ENCODE data around the gene DNAAF5. TPM values are rescaled to one million over a fixed set of nuclear protein-coding genes. Genes with fewer than 3 reads are reported as not detected.

Gene DNAAF5
- total RNA-seq (10 to 100 TPM; 12.4 to 16.6 TPM), polyA plus RNA-seq (10 to 100 TPM in 1 of 2 donors, 1 to 10 TPM in 1; 4.1 to 16.8 TPM)
- long read RNA-seq, donor 1, partial matches to known transcripts, result 7 of 13 reads
- long read RNA-seq, donor 1, other reads (novel, unspliced or antisense), result 5 of 13 reads
- long read RNA-seq, donor 2, transcript DNAAF5-201 (13 exons, 3,410 nt), result major isoform, 12 of 29 reads
- long read RNA-seq, donor 2, partial matches to known transcripts, result 5 of 29 reads
- long read RNA-seq, donor 2, other reads (novel, unspliced or antisense), result 12 of 29 reads

GRCh38 chr7:726084-726853, at the start of gene DNAAF5:
TSS of gene DNAAF5 (plus strand) at chr7:726699. CDS start at chr7:726721, 22 bp downstream.
- H3K27ac ChIP-seq (ENCODE audit: low read depth in 1 of 2, low read length in 2 of 2), result no peak within 1 kb of the TSS
- intact Hi-C loops (cut with DNase I), result no loop called here
- no peaks in the 10 kb centered on the region for H3K27me3 ChIP-seq (ENCODE audit: control insufficient read depth in 1 of 2, insufficient read depth in 2 of 2, low read length in 1 of 2)
- 7 to 11% methylated on average over 45 to 56 of the region's 56 CpGs for WGBS, 2 donors
- H3K4me1 ChIP-seq (ENCODE audit: control insufficient read depth in 1 of 2, insufficient read depth in 2 of 2, low read length in 2 of 2), result no peaks in the 10 kb centered on the region
- peak; percentile 93 for ATAC-seq (ENCODE audit: low FRiP score)
- H3K36me3 ChIP-seq (ENCODE audit: control insufficient read depth in 1 of 2, insufficient read depth in 2 of 2, low read length in 1 of 2), result no peaks in the 10 kb centered on the region
- peak; percentile 90 to 95 for DNase-seq
- peak within 1 kb of the TSS; percentile 84 to 95 for H3K4me3 ChIP-seq (ENCODE audit: low read length in 2 of 2)
- no peaks in the 10 kb centered on the region for H3K9me3 ChIP-seq (ENCODE audit: control insufficient read depth, low read length)

GRCh38 chr7:676972-677385, 49.5 kb upstream of the DNAAF5 start:
- intact Hi-C loops (cut with DNase I), result no loop called here
- 97% methylated on average over 20 to 23 of the region's 23 CpGs for WGBS, 2 donors
- H3K9me3 ChIP-seq (ENCODE audit: control insufficient read depth, low read length), result no peaks in the 10 kb centered on the region
- DNase-seq (peak in 1 of 2 donors; percentile 64), ATAC-seq (ENCODE audit: low FRiP score) (no peak)
- H3K36me3 ChIP-seq (ENCODE audit: control insufficient read depth in 1 of 2, insufficient read depth in 2 of 2, low read length in 1 of 2), result no peaks in the 10 kb centered on the region
- H3K27ac ChIP-seq (ENCODE audit: low read depth in 1 of 2, low read length in 2 of 2), result no peak overlapping the region
- H3K27me3 ChIP-seq (ENCODE audit: control insufficient read depth in 1 of 2, insufficient read depth in 2 of 2, low read length in 1 of 2), result no peaks in the 10 kb centered on the region
- no peaks in the 10 kb centered on the region for H3K4me1 ChIP-seq (ENCODE audit: control insufficient read depth in 1 of 2, insufficient read depth in 2 of 2, low read length in 2 of 2)
- no peak overlapping the region for H3K4me3 ChIP-seq (ENCODE audit: low read length in 2 of 2)

GRCh38 chr7:680411-681127, 45.9 kb upstream of the DNAAF5 start:
- no peaks in the 10 kb centered on the region for H3K4me1 ChIP-seq (ENCODE audit: control insufficient read depth in 1 of 2, insufficient read depth in 2 of 2, low read length in 2 of 2)
- H3K27me3 ChIP-seq (ENCODE audit: control insufficient read depth in 1 of 2, insufficient read depth in 2 of 2, low read length in 1 of 2), result no peaks in the 10 kb centered on the region
- no peaks in the 10 kb centered on the region for H3K9me3 ChIP-seq (ENCODE audit: control insufficient read depth, low read length)
- no peaks in the 10 kb centered on the region for H3K36me3 ChIP-seq (ENCODE audit: control insufficient read depth in 1 of 2, insufficient read depth in 2 of 2, low read length in 1 of 2)
- no peak overlapping the region for H3K4me3 ChIP-seq (ENCODE audit: low read length in 2 of 2)
- ATAC-seq (ENCODE audit: low FRiP score) (no peak), DNase-seq (peak in 1 of 2 donors; percentile 68)
- intact Hi-C loops (cut with DNase I), result no loop called here
- WGBS, 2 donors, result 94 to 97% methylated on average over 25 of the region's 25 CpGs
- H3K27ac ChIP-seq (ENCODE audit: low read depth in 1 of 2, low read length in 2 of 2), result no peak overlapping the region

GRCh38 chr7:681551-682307, 44.8 kb upstream of the DNAAF5 start:
- Histone ChIP-seq H3K36me3 (ENCODE audit: control insufficient read depth in 1 of 2, insufficient read depth in 2 of 2, low read length in 1 of 2) (no peaks in the 10 kb centered on the region), H3K4me1 (ENCODE audit: control insufficient read depth in 1 of 2, insufficient read depth in 2 of 2, low read length in 2 of 2) (no peaks in the 10 kb centered on the region), H3K4me3 (ENCODE audit: low read length in 2 of 2) (no peak overlapping the region), H3K27me3 (ENCODE audit: control insufficient read depth in 1 of 2, insufficient read depth in 2 of 2, low read length in 1 of 2) (no peaks in the 10 kb centered on the region), H3K27ac (ENCODE audit: low read depth in 1 of 2, low read length in 2 of 2) (no peak overlapping the region), H3K9me3 (ENCODE audit: control insufficient read depth, low read length) (no peaks in the 10 kb centered on the region)
- 95 to 97% methylated on average over 13 of the region's 13 CpGs for WGBS, 2 donors
- ATAC-seq (ENCODE audit: low FRiP score) (no peak), DNase-seq (peak in 1 of 2 donors; percentile 49)
- intact Hi-C loops (cut with DNase I), result no loop called here

- H3K36me3 ChIP-seq (ENCODE audit: control insufficient read depth in 1 of 2, insufficient read depth in 2 of 2, low read length in 1 of 2), result no peaks in the 10 kb centered on the region
- intact Hi-C loops (cut with DNase I), result no loop called here
Measured at GRCh38 chr7:682810-683209, 43.7 kb upstream of the DNAAF5 start.

GRCh38 chr7:683526-684205, 42.8 kb upstream of the DNAAF5 start:
- 97% methylated on average over 19 of the region's 19 CpGs for WGBS, 2 donors
- H3K27ac ChIP-seq (ENCODE audit: low read depth in 1 of 2, low read length in 2 of 2), result no peak overlapping the region

More at GRCh38 chr7:682810-683209, 43.7 kb upstream of the DNAAF5 start:
- Histone ChIP-seq H3K9me3 (ENCODE audit: control insufficient read depth, low read length) (no peaks in the 10 kb centered on the region), H3K4me3 (ENCODE audit: low read length in 2 of 2) (no peak overlapping the region), H3K27me3 (ENCODE audit: control insufficient read depth in 1 of 2, insufficient read depth in 2 of 2, low read length in 1 of 2) (no peaks in the 10 kb centered on the region), H3K27ac (ENCODE audit: low read depth in 1 of 2, low read length in 2 of 2) (no peak overlapping the region), H3K4me1 (ENCODE audit: control insufficient read depth in 1 of 2, insufficient read depth in 2 of 2, low read length in 2 of 2) (no peaks in the 10 kb centered on the region)
- ATAC-seq (ENCODE audit: low FRiP score) (no peak), DNase-seq (peak in 1 of 2 donors; percentile 36)
- 97% methylated on average over 11 of the region's 11 CpGs for WGBS, 2 donors

GRCh38 chr7:684416-684815, 42.1 kb upstream of the DNAAF5 start:
- Histone ChIP-seq H3K4me1 (ENCODE audit: control insufficient read depth in 1 of 2, insufficient read depth in 2 of 2, low read length in 2 of 2) (no peaks in the 10 kb centered on the region), H3K9me3 (ENCODE audit: control insufficient read depth, low read length) (no peaks in the 10 kb centered on the region), H3K4me3 (ENCODE audit: low read length in 2 of 2) (no peak overlapping the region), H3K36me3 (ENCODE audit: control insufficient read depth in 1 of 2, insufficient read depth in 2 of 2, low read length in 1 of 2) (no peaks in the 10 kb centered on the region), H3K27me3 (ENCODE audit: control insufficient read depth in 1 of 2, insufficient read depth in 2 of 2, low read length in 1 of 2) (no peaks in the 10 kb centered on the region), H3K27ac (ENCODE audit: low read depth in 1 of 2, low read length in 2 of 2) (no peak overlapping the region)
- intact Hi-C loops (cut with DNase I), result no loop called here
- no peak for ATAC-seq (ENCODE audit: low FRiP score)
- peak in 1 of 2 donors; percentile 39 for DNase-seq
- 95 to 96% methylated on average over 9 of the region's 9 CpGs for WGBS, 2 donors

More at GRCh38 chr7:683526-684205, 42.8 kb upstream of the DNAAF5 start:
- Histone ChIP-seq H3K27me3 (ENCODE audit: control insufficient read depth in 1 of 2, insufficient read depth in 2 of 2, low read length in 1 of 2) (no peaks in the 10 kb centered on the region), H3K9me3 (ENCODE audit: control insufficient read depth, low read length) (no peaks in the 10 kb centered on the region), H3K4me3 (ENCODE audit: low read length in 2 of 2) (no peak overlapping the region), H3K36me3 (ENCODE audit: control insufficient read depth in 1 of 2, insufficient read depth in 2 of 2, low read length in 1 of 2) (no peaks in the 10 kb centered on the region), H3K4me1 (ENCODE audit: control insufficient read depth in 1 of 2, insufficient read depth in 2 of 2, low read length in 2 of 2) (no peaks in the 10 kb centered on the region)
- intact Hi-C loops (cut with DNase I), result no loop called here
- no peak for ATAC-seq (ENCODE audit: low FRiP score)
- DNase-seq, result peak in 1 of 2 donors; percentile 62

- H3K36me3 ChIP-seq (ENCODE audit: control insufficient read depth in 1 of 2, insufficient read depth in 2 of 2, low read length in 1 of 2), result no peaks in the 10 kb centered on the region
- no peaks in the 10 kb centered on the region for H3K27me3 ChIP-seq (ENCODE audit: control insufficient read depth in 1 of 2, insufficient read depth in 2 of 2, low read length in 1 of 2)
- no peak overlapping the region for H3K27ac ChIP-seq (ENCODE audit: low read depth in 1 of 2, low read length in 2 of 2)
- intact Hi-C loops (cut with DNase I), result no loop called here
- ATAC-seq (ENCODE audit: low FRiP score) (no peak), DNase-seq (no peak)
- 97% methylated on average over 1 of the region's 1 CpG for WGBS, 2 donors
- H3K9me3 ChIP-seq (ENCODE audit: control insufficient read depth, low read length), result no peaks in the 10 kb centered on the region
- H3K4me3 ChIP-seq (ENCODE audit: low read length in 2 of 2), result no peak overlapping the region
- no peaks in the 10 kb centered on the region for H3K4me1 ChIP-seq (ENCODE audit: control insufficient read depth in 1 of 2, insufficient read depth in 2 of 2, low read length in 2 of 2)
Measured at GRCh38 chr7:685540-685939, 41.0 kb upstream of the DNAAF5 start.

Measured in aorta (tissue), 5 donors.